Smooth muscle cell of the pulmonary artery (primary cell): ENCODE results near the gene HTATSF1. TPM values are rescaled to one million over a fixed set of nuclear protein-coding genes. Genes with fewer than 3 reads are reported as not detected.

Source experiments
- total RNA-seq: library from RNA; depleted of rRNA; stranded (reverse); fragments of >200 nt; gene quantifications from 2 replicates; pipeline ENCODE4 v1.2.3, GENCODE V29; 2014

HTATSF1 gene
- 30.0 and 34.6 TPM in 2 replicates for total RNA-seq

GRCh38 chrX:136497556-136498052 lies at the start of gene HTATSF1:
Gene HTATSF1, plus strand, starts transcription at chrX:136497592. Its CDS starts 93 bp downstream, at chrX:136497685.

GRCh38 chrX:136487647-136488046 lies 9.7 kb upstream of the HTATSF1 start, which contains the start of gene BRS3:
Gene BRS3, plus strand, starts transcription at chrX:136487947. Its CDS starts 168 bp downstream, at chrX:136488115.

GRCh38 chrX:136531951-136532350 lies 34.6 kb downstream of the HTATSF1 start, which contains the start of gene VGLL1:
Gene VGLL1, plus strand, starts transcription at chrX:136532215. Its CDS starts 3,806 bp downstream, at chrX:136536021.

Other genes starting within 250 kb of the HTATSF1 start
- 11.8 and 14.9 TPM in 2 replicates for gene MAP7D3, start 246.2 kb upstream of the HTATSF1 start, total RNA-seq
- gene ADGRG4, start 196.6 kb upstream of the HTATSF1 start, total RNA-seq: under 0.01 TPM in 1 of 2 replicates, not detected in the other
- gene BRS3, start 9.6 kb upstream of the HTATSF1 start, total RNA-seq: not detected in 2 replicates
- gene VGLL1, start 34.6 kb downstream of the HTATSF1 start, total RNA-seq: not detected in 2 replicates
- gene CD40LG, start 150.6 kb downstream of the HTATSF1 start, total RNA-seq: not detected in 2 replicates